Stimulated activated CD4-positive, alpha-beta T cell treated with anti-CD3 and anti-CD28 coated beads, Interleukin-1b, Interleukin-23, amount 100 ng/mL, for 1 hour (primary cell): ENCODE results near the gene EFHD2.
"Not testable (repeated sequence)": the region's sequence is repeated elsewhere in the genome, so short reads cannot be mapped to it uniquely, and the experiment has no call there.

ENCODE experiments used
- DNase-seq, 2 donors: peaks; one replicate each; pipeline ENCODE4 v3.0.0-alpha.2; 2020; ENCODE audit warnings: low read depth in 2 of 2

Gene EFHD2

DNA sequence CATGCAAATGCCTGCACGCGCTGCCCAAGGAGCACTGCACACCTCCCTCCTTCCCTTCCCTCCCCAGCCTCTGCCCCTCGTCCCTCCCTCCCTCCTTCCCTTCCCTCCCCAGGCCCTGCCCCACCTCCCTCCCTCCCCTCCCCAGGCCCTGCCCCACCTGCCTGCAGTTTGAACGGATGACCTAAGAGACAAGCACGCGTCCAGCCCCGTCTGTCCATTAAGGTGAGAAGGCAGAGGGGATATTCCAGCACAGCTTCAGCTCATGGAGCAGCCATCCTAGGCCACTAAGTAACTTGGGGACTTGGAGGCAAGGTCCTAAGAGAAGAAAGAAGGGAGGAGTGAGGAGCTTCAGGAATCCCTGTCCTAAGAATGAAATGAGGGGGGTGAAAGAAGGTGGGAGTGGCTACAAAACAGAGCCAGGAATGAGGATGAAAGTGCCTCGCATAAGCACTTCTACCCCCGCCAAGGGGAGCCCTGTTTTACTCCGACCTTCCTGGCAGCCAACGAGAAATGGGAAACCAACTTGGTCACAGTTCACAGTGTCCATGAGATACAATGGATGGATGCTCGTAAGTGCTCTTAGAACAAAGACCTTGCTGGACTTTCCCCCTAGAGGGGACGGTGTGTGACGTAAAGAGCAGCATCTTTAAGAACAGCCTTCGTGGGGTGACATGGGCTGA, 21.3 kb upstream of the EFHD2 start:
- no peak for DNase-seq

DNA sequence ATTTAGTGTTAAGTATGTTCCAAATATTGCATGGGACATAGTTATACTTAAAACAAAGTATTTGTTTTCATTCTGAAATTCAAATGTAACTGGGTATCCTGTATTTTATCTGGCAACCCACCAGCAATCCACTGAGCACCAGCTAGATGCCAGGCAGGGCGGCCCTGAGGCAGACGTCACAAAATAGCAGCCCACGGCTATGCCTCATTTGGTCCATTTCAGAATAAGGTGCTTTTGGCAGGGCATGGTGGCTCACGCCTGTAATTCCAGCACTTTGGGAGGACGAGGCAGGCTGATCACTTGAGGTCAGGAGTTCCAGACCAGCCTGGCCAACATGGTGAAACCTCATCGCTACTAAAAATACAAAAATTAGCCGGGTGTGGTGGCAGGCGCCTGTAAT, 19.9 kb upstream of the EFHD2 start:
- DNase-seq: not testable (repeated sequence)

DNA sequence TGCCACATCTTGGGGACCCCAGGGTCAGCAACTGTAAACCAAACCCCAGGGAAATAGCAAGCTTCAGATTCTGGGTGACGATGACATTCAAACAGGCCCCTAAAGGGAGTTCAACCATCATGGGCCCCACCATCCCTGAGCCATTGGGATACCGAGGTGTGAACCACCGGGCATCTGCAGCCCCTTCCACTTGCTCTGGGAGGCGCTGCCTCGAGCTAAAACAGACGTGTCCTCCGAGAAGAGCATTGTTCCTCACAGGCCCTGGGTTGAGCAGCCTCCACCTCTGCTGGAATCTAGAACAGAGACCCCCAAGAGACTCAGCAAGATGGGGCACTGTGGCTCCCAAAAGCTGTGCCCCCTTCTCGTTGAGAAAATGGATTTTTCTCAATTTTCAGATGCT, 19.0 kb upstream of the EFHD2 start:
- no peak for DNase-seq

DNA sequence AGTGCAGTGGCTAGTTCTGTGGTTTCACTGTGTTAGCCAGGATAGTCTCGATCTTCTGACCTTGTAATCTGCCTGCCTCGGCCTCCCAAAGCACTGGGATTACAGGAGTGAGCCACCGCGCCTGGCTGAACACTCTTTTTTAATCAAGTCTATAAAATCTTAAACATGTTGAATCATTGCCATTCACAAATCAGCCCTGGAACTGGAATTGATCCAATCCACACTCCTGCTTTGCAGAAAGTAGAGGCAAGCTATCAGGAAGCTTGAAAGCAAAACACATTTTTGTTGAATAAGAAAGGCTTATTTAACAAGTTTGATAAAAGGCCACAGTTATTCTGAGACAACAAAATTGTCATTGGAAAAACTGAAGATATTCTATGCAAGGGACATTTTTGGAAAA, 18.3 kb upstream of the EFHD2 start:
- no peak for DNase-seq

DNA sequence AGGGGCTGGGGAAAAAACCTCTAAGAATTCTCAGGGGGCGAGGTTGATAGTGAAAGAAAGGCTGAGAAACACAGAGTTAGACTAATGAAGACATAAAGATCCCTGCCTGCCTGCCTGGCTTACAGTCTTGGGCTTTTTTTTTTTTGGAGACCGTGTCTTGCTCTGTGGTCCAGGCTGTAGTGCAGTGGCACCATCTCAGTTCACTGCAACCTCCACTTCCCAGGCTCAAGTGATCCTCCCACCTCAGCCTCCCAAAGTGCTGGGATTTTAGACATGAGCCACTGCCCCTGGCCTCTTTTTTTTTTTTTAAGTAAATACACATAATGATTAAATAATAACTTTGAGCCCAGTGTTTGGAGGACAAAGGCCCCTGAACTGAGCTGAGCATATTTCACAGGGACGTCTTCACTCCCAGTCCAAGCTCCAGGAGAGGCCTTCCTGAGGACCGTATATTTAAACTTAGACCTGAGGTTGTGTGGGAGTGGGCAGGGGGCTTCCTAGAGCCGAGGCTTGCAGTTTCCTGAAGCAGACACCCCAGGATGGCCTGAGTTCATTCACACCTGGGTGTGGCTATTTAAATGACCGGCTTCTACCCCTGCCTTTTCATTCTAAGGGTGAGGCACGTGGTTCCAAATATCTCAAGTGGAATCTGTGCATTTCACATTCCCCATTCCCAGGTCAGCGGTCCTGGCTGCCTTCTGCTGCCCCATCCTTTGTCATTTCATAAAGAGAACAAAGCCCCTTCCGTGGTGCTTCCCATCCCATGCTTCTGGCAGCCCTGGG, 16.0 kb upstream of the EFHD2 start:
- DNase-seq: no peak

DNA sequence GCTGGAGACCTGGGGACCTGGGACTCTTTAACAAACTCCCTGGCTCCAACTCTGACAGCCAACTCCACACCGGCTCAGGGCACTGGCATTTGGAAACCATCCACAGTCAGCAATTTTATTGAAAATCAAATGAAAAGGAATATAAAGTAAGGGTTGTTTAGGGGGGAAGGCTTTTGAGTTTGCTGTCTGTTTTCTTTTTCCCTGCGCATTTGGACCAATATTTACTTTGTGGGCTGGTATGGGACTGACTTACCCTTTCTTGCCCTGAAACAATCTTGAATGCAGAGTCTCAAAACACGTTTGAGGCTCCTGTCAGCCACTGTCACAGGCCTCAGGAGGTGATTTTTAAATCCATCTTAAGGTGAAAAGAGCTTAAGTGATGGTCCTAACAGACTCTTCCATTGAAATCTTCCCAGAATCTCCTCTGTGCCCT, 15.4 kb upstream of the EFHD2 start:
- no peak for DNase-seq

DNA sequence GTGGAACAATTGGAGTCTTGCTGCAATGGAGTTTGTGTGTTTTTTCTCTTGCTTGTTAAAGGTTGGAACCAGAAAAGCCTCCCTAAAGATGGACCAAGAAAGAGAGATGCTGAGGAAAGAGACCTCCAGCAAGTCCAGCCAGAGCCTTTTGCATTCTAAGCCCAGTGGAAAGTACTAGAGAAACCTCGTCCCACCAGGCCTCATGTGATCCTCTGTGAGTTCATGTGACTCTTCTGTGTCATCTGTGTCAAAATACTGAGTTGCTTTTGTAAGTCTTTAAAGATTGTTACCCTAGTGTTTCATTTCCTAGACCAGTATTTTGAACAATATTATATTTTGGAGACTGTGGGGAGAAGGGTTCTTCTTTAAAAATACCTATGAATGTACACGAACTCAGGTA, 12.5 kb upstream of the EFHD2 start:
- DNase-seq: no peak

DNA sequence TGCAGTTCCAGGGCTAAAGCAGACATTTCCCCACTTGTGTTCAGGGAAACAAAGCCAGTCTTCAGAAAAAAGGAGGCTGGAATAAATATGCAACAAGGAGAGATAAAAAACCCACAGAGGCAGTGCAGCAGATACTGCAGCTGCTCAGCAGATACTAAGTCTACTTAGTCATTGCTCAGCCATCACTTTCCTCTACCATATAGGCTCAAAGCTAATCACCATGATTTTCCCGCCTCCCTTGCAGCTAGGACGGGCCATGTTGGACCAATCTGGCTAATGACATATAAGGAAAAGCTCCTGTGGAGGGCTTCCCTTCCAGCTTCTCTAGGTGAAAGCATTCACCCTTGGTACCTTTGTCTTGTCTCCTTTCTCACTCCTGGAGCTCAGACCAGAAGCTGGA, 10.0 kb upstream of the EFHD2 start:
- no peak for DNase-seq

DNA sequence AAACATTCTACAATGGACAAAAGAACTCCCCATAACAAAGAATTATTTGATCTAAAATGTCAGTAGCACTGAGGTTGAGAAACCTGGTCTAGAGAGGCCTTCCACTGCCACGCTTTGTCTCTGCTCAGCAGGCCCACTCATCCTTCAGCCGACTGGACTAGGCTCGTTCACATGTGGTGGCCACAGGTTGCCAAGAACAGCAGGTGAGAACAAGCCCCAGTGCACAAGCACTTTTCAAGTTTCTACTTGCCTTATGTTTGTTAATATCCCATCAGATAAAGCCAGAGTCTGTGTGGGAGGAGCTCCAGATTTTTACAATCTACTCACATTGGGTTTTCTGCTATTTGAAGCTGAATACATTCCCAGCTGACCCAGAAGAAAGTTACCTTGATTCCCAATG, 9.1 kb upstream of the EFHD2 start:
- DNase-seq: no peak

DNA sequence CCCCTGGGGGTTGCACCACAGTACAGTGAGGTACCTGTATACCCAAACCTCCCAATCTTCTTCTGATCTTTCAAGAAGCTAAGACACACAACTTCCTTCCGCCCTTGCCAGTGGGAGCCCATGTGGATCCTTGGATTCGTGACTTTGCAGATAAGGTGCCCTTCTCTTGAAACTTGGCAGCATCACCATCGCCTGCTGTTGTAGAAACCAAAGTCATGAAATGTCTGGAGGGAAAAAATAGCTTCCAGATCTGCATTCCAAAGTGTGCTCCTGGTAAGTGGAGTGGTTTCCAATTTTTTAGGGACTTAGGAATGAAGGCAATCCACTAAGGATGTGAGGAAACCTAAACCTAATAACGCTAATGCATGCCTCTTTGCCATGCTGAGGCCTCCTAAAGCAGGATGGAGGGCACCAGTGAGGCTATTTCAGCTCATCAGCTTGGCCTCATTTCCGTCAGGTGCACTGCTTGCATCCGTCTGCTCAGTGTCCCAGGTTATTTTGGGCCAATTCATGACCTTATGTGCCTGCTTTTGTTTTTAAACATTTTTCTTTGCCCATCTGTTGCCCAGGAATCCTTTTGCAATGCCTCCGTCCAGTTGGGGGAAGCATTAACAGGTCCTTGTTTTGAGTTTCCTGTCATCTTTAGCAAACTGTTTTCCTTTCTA, 8.2 kb upstream of the EFHD2 start:
- DNase-seq: no peak

DNA sequence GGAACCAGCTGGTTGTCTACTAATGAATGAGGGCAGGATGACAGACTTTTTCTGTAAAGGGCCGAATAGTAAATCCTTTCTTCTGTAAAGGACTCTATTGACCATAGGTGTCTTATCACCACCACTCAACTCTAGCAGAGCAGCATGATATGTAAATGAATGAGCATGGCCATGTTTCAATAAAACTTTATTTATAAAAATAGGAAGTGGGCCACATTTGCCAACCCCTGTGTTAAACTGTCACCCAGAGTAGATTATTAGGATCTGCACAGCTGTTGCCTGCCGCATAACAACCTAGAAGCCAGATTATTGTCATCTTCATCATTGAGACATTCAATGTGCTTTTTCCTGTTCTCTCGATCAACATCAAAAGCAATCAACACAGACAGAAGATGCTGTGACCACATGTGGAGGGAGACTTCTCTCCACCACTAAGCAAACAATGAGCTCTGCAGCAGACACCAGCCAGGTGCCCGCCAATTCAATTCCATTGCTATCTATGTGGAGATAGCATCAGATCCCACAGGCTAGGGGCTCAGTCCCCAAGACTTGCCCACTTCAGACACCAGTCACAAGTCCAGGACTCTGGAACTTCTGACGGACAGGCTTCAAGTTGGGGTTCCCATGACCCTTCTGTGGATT, 6.8 kb upstream of the EFHD2 start:
- DNase-seq: no peak

DNA sequence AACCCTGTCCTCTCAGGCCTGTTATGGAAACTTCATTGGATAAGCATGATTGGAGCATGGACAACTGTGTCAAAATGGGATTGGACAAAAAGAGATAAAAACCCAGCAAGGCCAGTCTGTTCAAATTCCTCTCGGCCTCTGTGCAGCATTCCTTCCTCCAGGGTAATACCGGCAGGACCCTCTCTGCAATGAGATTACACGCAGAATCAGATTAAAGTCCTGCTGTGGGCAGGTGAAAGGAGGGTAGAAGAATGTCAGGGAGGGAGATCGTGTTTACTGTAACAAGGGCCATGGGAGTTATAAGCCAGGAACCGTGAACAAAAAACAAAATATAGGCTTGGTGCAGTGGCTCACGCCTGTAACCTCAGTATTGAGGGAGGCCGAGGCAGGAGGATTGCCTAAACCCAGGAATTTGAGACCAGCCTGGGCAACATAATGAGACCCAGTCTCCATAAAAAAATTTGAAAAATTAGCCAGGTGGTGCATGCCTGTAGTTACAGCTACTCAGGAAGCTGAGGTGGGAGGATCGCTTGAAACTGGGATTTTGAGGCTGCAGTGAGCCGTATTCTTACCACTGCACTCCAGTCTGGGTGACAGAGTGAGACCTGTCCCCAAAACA, 5.6 kb upstream of the EFHD2 start:
- no peak for DNase-seq

DNA sequence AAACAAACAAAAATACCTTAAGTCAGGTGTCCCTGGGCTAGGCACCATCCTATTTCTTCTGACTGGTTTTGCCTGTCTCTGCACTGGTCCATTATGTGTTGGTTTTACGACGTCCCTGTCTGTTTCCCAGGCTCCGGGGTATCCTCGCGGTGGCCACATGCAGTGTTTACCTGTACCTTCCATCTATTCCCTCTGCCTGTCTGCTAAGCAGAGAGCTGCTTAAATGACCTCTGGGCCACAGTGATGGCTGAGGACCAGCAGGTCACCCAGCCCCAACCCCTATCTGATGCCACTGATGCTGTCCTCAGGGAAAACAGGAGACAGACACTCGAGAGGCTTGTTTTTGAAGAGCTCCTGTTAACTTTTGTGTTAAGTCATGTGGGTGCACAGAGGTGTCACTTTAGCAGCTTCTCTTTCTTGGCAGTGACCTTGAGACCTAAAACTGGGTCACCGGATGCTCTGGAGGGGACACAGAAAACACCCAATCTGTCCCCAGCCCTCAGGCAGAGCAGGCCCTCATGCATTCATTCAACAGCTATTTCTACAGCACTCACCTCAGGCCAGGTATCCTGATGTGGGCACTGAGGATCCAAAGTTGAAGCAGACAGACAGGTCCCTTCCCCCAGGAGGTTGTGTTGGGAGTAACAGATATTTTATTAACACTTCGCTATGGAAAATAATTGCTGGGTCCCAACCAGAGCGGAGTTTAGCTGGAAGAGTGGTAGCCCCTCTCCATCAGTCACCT, 4.4 kb upstream of the EFHD2 start:
- DNase-seq: no peak

DNA sequence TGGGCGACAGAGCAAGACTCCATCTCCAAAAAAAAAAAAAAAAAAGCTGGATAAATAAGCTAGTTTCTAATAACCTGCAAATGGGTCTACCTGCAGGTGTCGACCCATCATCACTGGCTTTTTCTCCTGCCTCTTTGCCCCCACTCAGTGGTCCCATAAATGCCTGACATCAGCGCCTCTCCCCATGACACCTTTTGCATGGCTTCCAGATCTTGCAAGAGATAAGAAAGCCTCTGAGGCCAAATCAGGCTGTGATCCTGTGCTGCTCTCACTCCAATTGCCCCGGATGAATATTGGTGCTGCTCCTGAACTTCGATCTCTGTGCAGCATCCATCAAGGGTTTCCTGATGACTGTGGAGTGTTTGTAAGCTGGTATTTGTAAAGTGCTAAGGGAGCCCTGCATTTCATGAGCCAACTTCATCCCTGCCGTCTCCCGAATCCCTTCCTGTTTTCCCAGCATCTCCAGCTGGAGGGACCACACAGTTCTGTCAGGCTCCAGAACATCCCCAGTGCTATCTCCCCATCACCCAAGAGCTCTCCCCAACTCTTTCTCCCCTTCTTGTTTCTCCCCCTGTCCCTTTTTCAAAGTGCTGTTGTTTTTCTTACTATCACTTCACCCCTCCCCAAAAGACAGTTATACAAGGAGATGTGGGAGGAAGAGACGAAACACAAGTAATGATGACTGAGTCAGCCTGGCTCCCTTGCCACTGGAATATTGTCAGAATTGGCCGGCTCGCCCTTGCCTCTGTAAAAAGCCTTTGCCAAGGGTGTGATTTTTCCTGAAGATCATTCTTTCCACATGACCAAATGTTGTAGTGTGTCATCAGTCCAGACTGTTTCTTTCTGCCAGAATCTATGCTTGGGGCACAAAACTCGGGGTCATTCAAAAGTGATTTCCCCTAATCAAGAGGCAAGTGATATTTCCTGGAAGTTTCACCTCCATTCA, 2.8 kb upstream of the EFHD2 start:
- DNase-seq: no peak

DNA sequence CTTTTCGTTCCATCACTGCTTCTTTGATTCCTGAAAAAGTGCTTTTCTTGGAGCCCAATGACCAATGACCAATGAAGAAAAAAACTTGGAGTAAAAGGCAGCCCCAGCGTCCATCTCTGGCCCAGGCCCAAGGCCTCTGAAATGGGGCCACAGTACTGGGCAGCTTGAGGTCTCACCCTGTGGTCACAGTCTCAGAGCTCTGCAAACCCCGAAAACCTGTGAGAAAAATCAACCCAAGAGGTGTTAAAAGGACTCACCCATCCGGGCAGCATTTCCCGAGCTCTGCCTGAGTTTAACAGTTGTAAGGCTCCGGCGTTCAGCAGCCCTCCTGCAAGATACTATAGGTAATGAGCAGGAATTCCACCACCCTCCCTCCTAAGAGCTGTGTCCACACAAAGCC, 2.1 kb upstream of the EFHD2 start:
- no peak for DNase-seq

DNA sequence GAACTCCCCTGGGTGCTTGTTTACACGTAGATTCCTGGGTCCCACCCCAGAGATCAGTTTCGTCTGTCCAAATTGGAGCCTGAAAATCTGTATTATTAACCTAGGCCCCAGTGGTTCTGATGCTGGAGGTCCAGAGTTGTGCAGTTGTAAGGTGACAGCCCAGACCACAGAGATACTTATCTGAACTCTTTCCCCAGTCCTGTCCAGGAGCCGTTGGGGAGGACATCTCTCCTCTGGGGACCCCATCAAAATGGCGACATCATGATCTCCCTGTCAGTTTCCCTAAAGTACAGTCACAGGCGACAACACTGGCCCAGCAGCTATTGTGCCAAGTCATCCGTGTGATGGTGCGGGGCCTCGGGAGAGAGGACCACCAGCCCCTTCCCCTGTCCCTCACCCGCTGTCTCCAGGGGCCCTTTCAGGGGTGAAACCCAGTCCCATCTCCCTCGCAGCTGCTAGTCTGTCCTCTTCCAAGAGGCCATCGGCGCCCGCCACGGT, 749 bp upstream of the EFHD2 start:
- DNase-seq: no peak

DNA sequence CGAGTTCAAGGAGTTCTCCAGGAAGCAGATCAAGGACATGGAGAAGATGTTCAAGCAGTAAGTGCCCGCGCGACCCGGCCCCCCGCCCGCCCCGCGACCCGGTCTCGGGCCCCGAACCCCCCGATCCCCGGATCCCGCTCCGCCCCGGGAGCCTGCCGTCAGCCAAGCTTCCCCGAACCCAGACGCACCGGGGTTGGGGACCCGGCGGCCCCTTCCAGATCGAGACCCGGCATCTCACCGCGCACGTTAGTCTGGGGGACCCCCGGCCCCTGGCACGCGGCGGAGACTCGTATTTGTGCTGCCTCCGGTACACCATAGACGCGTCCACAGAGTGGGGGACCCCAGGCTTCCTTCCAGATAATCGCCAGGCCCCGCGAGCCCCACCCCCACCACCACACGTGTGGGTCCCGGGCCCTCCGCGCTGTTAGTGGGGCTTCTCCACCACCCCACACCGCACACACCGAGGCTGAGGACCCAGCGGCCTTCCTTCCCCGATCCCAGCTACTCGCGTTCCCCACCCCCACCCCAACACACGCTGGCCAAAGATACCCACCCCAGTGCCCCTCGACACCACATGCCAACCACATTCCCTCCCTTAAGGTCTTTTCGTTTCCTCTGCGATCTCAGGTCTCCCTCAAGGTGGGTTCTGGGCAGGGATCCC, 665 bp downstream of the EFHD2 start:
- no peak for DNase-seq

DNA sequence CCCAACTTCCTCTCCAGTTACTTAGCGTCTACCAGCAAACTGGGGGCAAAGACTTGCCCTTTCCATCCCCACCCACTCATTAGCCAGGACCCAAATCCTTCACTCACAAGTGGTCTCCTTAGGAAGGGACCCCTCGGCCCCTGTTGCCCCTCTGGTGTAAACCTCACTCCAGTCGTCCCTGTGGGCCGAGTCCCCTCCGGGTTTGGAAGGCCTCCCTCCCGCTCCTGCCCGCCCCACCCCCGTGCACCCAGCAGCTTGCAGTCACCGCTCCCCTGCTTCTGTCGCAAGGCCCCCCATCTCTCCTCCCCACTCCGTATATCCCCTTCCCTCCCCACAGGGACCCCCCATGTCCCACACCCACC, 1.2 kb downstream of the EFHD2 start:
- no peak for DNase-seq

DNA sequence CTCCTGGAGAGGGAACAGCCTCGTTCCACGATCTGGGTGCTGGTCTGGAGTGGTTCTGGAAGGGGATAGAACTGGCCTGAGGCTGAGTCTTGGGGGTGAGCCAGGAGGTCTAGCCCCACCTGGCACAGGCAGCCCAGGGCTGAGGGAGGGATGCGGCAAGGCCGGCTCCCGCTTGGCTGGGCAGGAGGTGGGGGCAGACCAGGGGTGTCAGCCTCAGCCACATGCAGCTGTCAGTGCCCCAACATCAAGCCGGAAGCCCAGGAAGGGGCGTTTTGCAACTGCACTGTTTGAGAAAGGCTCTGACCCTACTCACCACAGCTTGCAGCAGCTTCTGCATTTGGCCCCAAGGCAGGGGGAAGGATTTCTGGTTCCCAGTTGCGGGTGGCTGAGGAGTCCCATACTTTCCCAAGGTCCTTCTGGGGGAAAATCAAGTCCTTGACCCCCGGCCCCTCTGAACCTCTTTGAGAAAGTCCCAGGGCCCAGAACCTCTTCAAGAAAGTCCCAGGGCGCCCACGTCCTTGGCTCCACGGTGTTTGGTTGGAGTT, 2.0 kb downstream of the EFHD2 start:
- DNase-seq: no peak
